H9 (cell line): Measurements from ENCODE around the gene TP53INP2. TPM values are rescaled to one million over a fixed set of nuclear protein-coding genes. Genes with fewer than 3 reads are reported as not detected.
A peak's percentile ranks its signal among the peaks of the same experiment; 100 is the strongest.

ENCODE experiments used
- DNase-seq: peaks from one replicate; pipeline ENCODE4 v3.0.0-alpha.2; 2017
- H2AFZ ChIP-seq: one replicate; pipeline ENCODE4 v1.6.1; 2013; ENCODE audit warnings: mild to moderate bottlenecking, low read length, control low read depth, moderate library complexity
- H2AK5ac ChIP-seq: 2 replicates; pipeline ENCODE4 v1.6.1; 2013; ENCODE audit warnings: low read length, control low read depth, mixed read lengths; ENCODE audit not compliant: insufficient read length
- H2BK120ac ChIP-seq: one replicate; pipeline ENCODE4 v1.6.1; 2013; ENCODE audit warnings: low read depth, mild to moderate bottlenecking, low read length, control low read depth, inconsistent platforms; ENCODE audit not compliant: poor library complexity, severe bottlenecking
- H2BK12ac ChIP-seq: 2 replicates; pipeline ENCODE4 v1.6.1; 2013; ENCODE audit warnings: low read length, control low read depth, mixed read lengths, low read depth; ENCODE audit not compliant: insufficient read length
- H2BK15ac ChIP-seq: 2 replicates; pipeline ENCODE4 v1.6.1; 2013; ENCODE audit warnings: low read depth, low read length, control low read depth
- H2BK20ac ChIP-seq: one replicate; pipeline ENCODE4 v1.6.1; 2013; ENCODE audit warnings: low read depth, mild to moderate bottlenecking, low read length, control low read depth, inconsistent platforms; ENCODE audit not compliant: poor library complexity, severe bottlenecking
- H2BK5ac ChIP-seq: 2 replicates; pipeline ENCODE4 v1.6.1; 2013; ENCODE audit warnings: low read length, control low read depth, mixed read lengths; ENCODE audit not compliant: insufficient read length
- H3K14ac ChIP-seq: 2 replicates; pipeline ENCODE4 v1.6.1; 2013; ENCODE audit warnings: low read length, control low read depth; ENCODE audit not compliant: insufficient read depth
- H3K18ac ChIP-seq: 2 replicates; pipeline ENCODE4 v1.6.1; 2013; ENCODE audit warnings: low read depth, mild to moderate bottlenecking, mixed read lengths, low read length, control low read depth; ENCODE audit not compliant: insufficient read length
- H3K23ac ChIP-seq: 2 replicates; pipeline ENCODE4 v1.6.1; 2013; ENCODE audit warnings: low read length, control low read depth, mixed read lengths, low read depth; ENCODE audit not compliant: insufficient read length
- H3K23me2 ChIP-seq: 2 replicates; pipeline ENCODE4 v1.6.1; 2013; ENCODE audit warnings: low read depth, mild to moderate bottlenecking, mixed read lengths, low read length, control low read depth; ENCODE audit not compliant: insufficient read length, poor library complexity, severe bottlenecking
- H3K27ac ChIP-seq: 2 replicates; pipeline ENCODE4 v1.5.1; 2013; ENCODE audit warnings: low read length, control low read depth, mixed read lengths, low read depth; ENCODE audit not compliant: insufficient read length
- H3K27me3 ChIP-seq: 2 replicates; pipeline ENCODE4 v1.6.1; 2013; ENCODE audit warnings: low read length, control low read depth, inconsistent platforms; ENCODE audit not compliant: insufficient read depth
- H3K4ac ChIP-seq: 2 replicates; pipeline ENCODE4 v1.6.1; 2013; ENCODE audit warnings: low read depth, mild to moderate bottlenecking, control low read depth, inconsistent platforms, low read length, moderate library complexity
- H3K4me1 ChIP-seq: 2 replicates; pipeline ENCODE4 v1.6.1; 2013; ENCODE audit warnings: low read length, control low read depth, inconsistent platforms; ENCODE audit not compliant: insufficient read depth
- H3K4me2 ChIP-seq: 2 replicates; pipeline ENCODE4 v1.6.1; 2013; ENCODE audit warnings: low read length, control low read depth, mixed read lengths; ENCODE audit not compliant: insufficient read length, insufficient read depth
- H3K56ac ChIP-seq: 2 replicates; pipeline ENCODE4 v1.6.1; 2013; ENCODE audit warnings: low read depth, mild to moderate bottlenecking, mixed read lengths, low read length, control low read depth; ENCODE audit not compliant: insufficient read length
- H3K79me1 ChIP-seq: 2 replicates; pipeline ENCODE4 v1.6.1; 2013; ENCODE audit warnings: low read depth, mild to moderate bottlenecking, moderate library complexity, low read length, control low read depth, inconsistent platforms; ENCODE audit not compliant: insufficient read depth, poor library complexity, severe bottlenecking
- H3K79me2 ChIP-seq: 2 replicates; pipeline ENCODE4 v1.6.1; 2013; ENCODE audit warnings: low read length, control low read depth, inconsistent platforms; ENCODE audit not compliant: insufficient read depth
- H3K9ac ChIP-seq: 2 replicates; pipeline ENCODE4 v1.6.1; 2013; ENCODE audit warnings: low read length, control low read depth, mixed read lengths; ENCODE audit not compliant: insufficient read length; ENCODE audit errors: extremely low read depth
- H3K9me3 ChIP-seq: one replicate; pipeline ENCODE4 v1.6.1; 2013; ENCODE audit warnings: low read depth, low read length, inconsistent platforms; ENCODE audit not compliant: control insufficient read depth
- H3T11ph ChIP-seq: one replicate; pipeline ENCODE4 v1.6.1; 2013; ENCODE audit warnings: mild to moderate bottlenecking, low read length, control low read depth, inconsistent platforms
- H4K20me1 ChIP-seq: one replicate; pipeline ENCODE4 v1.6.1; 2013; ENCODE audit not compliant: control insufficient read depth, insufficient read length, insufficient read depth
- H4K5ac ChIP-seq: 2 replicates; pipeline ENCODE4 v1.6.1; 2013; ENCODE audit warnings: low read depth, mild to moderate bottlenecking, mixed read lengths, low read length, control low read depth; ENCODE audit not compliant: insufficient read length
- H4K8ac ChIP-seq: replicated peaks from 2 replicates; pipeline ENCODE4 v1.6.1; 2013; ENCODE audit warnings: low read length, control low read depth, mixed read lengths, low read depth; ENCODE audit not compliant: insufficient read length
- H4K91ac ChIP-seq: 2 replicates; pipeline ENCODE4 v1.6.1; 2013; ENCODE audit warnings: low read depth, mild to moderate bottlenecking, moderate library complexity, mixed read lengths, low read length, control low read depth; ENCODE audit not compliant: insufficient read length
- H3K27ac Mint-ChIP-seq, 3 experiments: 2 replicates in 2 of 3; 3 replicates in 1 of 3; pipeline ENCODE4 v1.8.0; 2020 to 2021; ENCODE audit warnings: mixed read lengths in 3 of 3, mild to moderate bottlenecking in 1 of 3, moderate library complexity in 1 of 3
- H3K27me3 Mint-ChIP-seq: 2 replicates; pipeline ENCODE4 v1.8.0; 2021; ENCODE audit warnings: low read depth, mild to moderate bottlenecking, moderate library complexity, mixed read lengths
- H3K36me3 Mint-ChIP-seq, 3 experiments: 2 replicates in 2 of 3; 3 replicates in 1 of 3; pipeline ENCODE4 v1.8.0; 2020 to 2021; ENCODE audit warnings: low read depth in 3 of 3, mixed read lengths in 3 of 3; ENCODE audit not compliant: insufficient read depth in 1 of 3
- H3K4me1 Mint-ChIP-seq, 2 experiments: 2 replicates each; pipeline ENCODE4 v1.8.0; 2020; ENCODE audit warnings: mixed read lengths in 2 of 2
- H3K4me3 Mint-ChIP-seq, 2 experiments: 2 replicates in 1 of 2; 3 replicates in 1 of 2; pipeline ENCODE4 v1.8.0; 2020 to 2021; ENCODE audit warnings: mild to moderate bottlenecking in 2 of 2, mixed read lengths in 2 of 2, moderate library complexity in 1 of 2
- H3K9me3 Mint-ChIP-seq, 2 experiments: 2 replicates in 1 of 2; 3 replicates in 1 of 2; pipeline ENCODE4 v1.8.0; 2020; ENCODE audit warnings: mild to moderate bottlenecking in 2 of 2, mixed read lengths in 2 of 2, moderate library complexity in 1 of 2
- WGBS: extraction: QIAGEN DNeasy Blood & Tissue Kit; methylation state at CpG from one replicate; pipeline ENCODE4 v1.1.7; 2013; ENCODE audit warnings: missing lambda C conversion rate, low lambda C conversion rate, mixed read lengths; ENCODE audit not compliant: insufficient read length; ENCODE audit errors: extremely low coverage; 5-methylcytosine and 5-hydroxymethylcytosine counted together
- total RNA-seq: library from RNA; stranded (reverse); gene quantifications from 2 replicates; pipeline ENCODE4 v1.2.1, GENCODE V29; 2021
- TF ChIP-seq, protein P1 (sequence below): fragments of 200-600 bp; sonication (generic); conservative IDR thresholded peaks from 3 replicates; pipeline ENCODE4 v1.8.0; 2021; ENCODE audit warnings: antibody characterized with exemption, mild to moderate bottlenecking

Gene TP53INP2
- total RNA-seq, 1 experiment from 2014 or later: 8.0 TPM

DNA sequence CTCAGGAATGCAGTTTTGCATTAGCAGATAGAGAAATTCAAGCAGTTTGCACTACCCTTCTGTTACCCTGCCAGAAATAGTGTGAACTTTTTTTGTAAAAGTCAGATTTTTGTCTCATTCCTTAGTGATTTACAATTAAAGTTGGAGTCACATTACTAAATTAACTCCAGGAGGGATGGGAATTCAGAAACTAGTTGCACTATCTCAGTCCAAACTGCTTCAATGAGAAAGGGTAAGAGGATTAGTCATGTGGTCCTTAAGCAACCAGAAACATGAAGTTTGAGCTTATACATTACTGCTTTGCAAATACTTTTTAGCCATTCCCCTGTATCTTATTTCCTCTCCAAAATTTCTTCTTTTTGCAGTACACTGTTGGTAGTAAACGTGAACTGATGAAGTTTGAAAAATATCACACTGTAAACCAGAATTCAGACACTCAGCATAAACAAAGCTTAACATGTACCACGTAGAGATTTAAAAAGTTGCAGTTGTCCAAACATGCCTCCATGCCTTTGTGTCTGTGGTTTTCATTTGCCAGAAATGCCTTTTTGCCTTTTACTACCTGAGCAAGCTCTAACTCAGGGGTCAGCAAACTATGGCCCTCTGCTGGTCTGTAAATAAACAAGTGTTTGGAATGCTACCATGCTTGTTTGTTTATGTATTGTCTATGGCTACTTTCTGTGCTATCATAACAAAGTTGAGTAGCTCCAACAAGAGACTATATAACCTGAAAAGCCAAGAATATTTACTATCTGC is 49.7 kb downstream of the TP53INP2 start:
- DNase-seq: no peak
- H3K23ac ChIP-seq: no peak overlapping the region
- no peaks in the 10 kb centered on the region for H3K79me1 ChIP-seq
- no peaks in the 10 kb centered on the region for H3K4me1 ChIP-seq
- no peak overlapping the region for H2BK20ac ChIP-seq
- TF ChIP-seq, protein P1, sequence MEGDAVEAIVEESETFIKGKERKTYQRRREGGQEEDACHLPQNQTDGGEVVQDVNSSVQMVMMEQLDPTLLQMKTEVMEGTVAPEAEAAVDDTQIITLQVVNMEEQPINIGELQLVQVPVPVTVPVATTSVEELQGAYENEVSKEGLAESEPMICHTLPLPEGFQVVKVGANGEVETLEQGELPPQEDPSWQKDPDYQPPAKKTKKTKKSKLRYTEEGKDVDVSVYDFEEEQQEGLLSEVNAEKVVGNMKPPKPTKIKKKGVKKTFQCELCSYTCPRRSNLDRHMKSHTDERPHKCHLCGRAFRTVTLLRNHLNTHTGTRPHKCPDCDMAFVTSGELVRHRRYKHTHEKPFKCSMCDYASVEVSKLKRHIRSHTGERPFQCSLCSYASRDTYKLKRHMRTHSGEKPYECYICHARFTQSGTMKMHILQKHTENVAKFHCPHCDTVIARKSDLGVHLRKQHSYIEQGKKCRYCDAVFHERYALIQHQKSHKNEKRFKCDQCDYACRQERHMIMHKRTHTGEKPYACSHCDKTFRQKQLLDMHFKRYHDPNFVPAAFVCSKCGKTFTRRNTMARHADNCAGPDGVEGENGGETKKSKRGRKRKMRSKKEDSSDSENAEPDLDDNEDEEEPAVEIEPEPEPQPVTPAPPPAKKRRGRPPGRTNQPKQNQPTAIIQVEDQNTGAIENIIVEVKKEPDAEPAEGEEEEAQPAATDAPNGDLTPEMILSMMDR: no peak; the same call in 1 of the 3 replicates
- no peak overlapping the region for H3K14ac ChIP-seq
- no peaks in the 10 kb centered on the region for H3K27me3 ChIP-seq
- Mint-ChIP-seq H3K4me3 (no peak overlapping the region), H3K27me3 (no peaks in the 10 kb centered on the region), H3K9me3 (no peaks in the 10 kb centered on the region), H3K36me3 (peaks cover 2 to 57% (median 37%) of the 10 kb centered on the region in 3 experiments; a peak in 5 of 7 replicates), H3K4me1 (peaks cover 0 to 15% of the 10 kb centered on the region in 2 experiments; a peak in 3 of 4 replicates), H3K27ac (peak overlapping the region in 2 of 3 experiments; percentile 9 to 75; a peak in 3 of 7 replicates)
- no peak overlapping the region for H2BK15ac ChIP-seq
- H3K18ac ChIP-seq: no peak overlapping the region
- no peak overlapping the region for H2BK5ac ChIP-seq
- no peak overlapping the region for H4K8ac ChIP-seq
- WGBS: no CpG with 5 or more reads among the region's 2 CpGs
- H3K4me2 ChIP-seq: no peak overlapping the region
- no peak overlapping the region for H3T11ph ChIP-seq
- no peak overlapping the region for H3K56ac ChIP-seq
- H4K91ac ChIP-seq: no peak overlapping the region
- no peaks in the 10 kb centered on the region for H3K79me2 ChIP-seq
- H4K20me1 ChIP-seq: no peaks in the 10 kb centered on the region
- H4K5ac ChIP-seq: no peak overlapping the region
- no peak overlapping the region for H2AK5ac ChIP-seq
- no peak overlapping the region for H3K27ac ChIP-seq
- no peaks in the 10 kb centered on the region for H3K9me3 ChIP-seq
- H3K4ac ChIP-seq: no peak overlapping the region
- no peak overlapping the region for H3K9ac ChIP-seq
- no peak overlapping the region for H2AFZ ChIP-seq
- no peaks in the 10 kb centered on the region for H3K23me2 ChIP-seq
- H2BK12ac ChIP-seq: no peak overlapping the region
- no peak overlapping the region for H2BK120ac ChIP-seq
